Body of pancreas (tissue), 4 donors: Measurements from ENCODE around the gene EVA1B. TPM values are rescaled to one million over a fixed set of nuclear protein-coding genes. Genes with fewer than 3 reads are reported as not detected.

Experiments used
- ATAC-seq: fragments of 150-250 bp; one replicate; pipeline ENCODE4 v1.9.1; 2016
- DNase-seq, 4 donors: peaks; one replicate each; pipeline ENCODE4 v3.0.0-alpha.2; 2019
- H3K27ac ChIP-seq, 4 donors: fragments of 200-600 bp; sonication (generic); 1 replicate in 3 of 4; 2 replicates in 1 of 4; pipeline versions ENCODE4 v1.5.1 to v1.6.1; 2016 to 2019; ENCODE audit warnings: mild to moderate bottlenecking in 1 of 4, mixed read lengths in 1 of 4, moderate library complexity in 1 of 4
- H3K27me3 ChIP-seq, 2 donors: fragments of 200-600 bp; sonication (generic); one replicate each; pipeline ENCODE4 v1.6.0; 2016; ENCODE audit warnings: mild to moderate bottlenecking in 1 of 2
- H3K36me3 ChIP-seq, 2 donors: fragments of 200-600 bp; sonication (generic); replicated peaks in 1 of 2; 2 replicates each; pipeline ENCODE4 v1.5.1; 2016; ENCODE audit warnings: low read depth in 2 of 2; ENCODE audit not compliant: insufficient read depth in 1 of 2
- H3K4me1 ChIP-seq: fragments of 200-600 bp; sonication (generic); one replicate; pipeline ENCODE4 v1.6.0; 2016
- H3K4me3 ChIP-seq, 2 donors: fragments of 200-600 bp; sonication (generic); 1 replicate in 1 of 2; 2 replicates in 1 of 2; pipeline ENCODE4 v1.5.1; 2016 to 2019
- H3K9me3 ChIP-seq, 3 donors: fragments of 200-600 bp; sonication (generic); 1 replicate in 2 of 3; 2 replicates in 1 of 3; pipeline ENCODE4 v1.5.1; 2016
- POLR2A ChIP-seq, 3 donors: fragments of 450-650 bp; IDR thresholded peaks; one replicate each; pipeline ENCODE4 v1.6.1; 2016; ENCODE audit warnings: antibody characterized with exemption in 3 of 3, mild to moderate bottlenecking in 2 of 3
- WGBS, 2 donors: methylation state at CpG; one replicate each; pipeline ENCODE4 v1.1.5; 2017; 5-methylcytosine and 5-hydroxymethylcytosine counted together
- intact Hi-C: fragments of 100-400 bp; cut with DNase I; formaldehyde crosslinking; loops from one replicate; pipeline ENCODE4 v1.15.1; 2023
- total RNA-seq, 2 donors: library from RNA; depleted of rRNA; stranded (reverse); fragments of >200 nt; gene quantifications; one replicate each; pipeline ENCODE4 v1.1.0, GENCODE V29; 2016
- TF ChIP-seq, protein P1 (sequence below), 7 experiments: fragments of 450-650 bp in 4 of 7; fragments of 200-600 bp in 3 of 7; sonication (generic) in 3 of 7; IDR thresholded peaks; one replicate each; pipeline ENCODE4 v1.5.1; 2016 to 2019; ENCODE audit warnings: antibody characterized with exemption in 7 of 7

EVA1B gene
- total RNA-seq, 2 donors from 2014 or later = 32.2 to 32.3 TPM

DNA sequence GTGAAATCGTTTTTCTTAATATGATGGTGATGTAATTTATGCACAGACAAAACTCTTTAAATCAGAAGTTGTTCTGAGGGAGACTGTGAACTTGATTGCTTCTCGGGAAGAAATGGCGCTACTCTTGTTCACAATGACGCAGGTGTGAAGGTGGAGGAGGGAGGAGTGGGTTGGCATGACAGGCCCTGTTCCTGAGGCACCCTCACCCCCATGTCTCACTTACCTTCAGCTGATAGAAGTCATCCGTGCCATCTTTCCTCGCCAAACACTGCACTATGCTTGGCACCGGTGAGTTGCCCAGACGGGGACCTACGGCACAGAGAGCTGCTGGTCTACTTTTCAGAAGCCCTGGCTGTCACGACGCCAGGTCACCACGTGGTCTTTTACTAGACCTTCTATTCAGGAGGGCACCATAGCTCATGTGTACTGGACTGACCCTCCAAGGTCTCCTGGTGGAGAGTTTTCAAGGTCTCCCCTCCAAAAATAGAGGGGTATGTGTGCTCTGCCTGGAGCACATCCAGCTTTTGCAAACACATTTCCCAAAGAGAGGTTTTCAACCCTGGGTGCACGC lies 35.2 kb upstream of the EVA1B start:
- Histone ChIP-seq H3K9me3 (no peaks in the 10 kb centered on the region), H3K27ac (no peak overlapping the region), H3K27me3 (no peaks in the 10 kb centered on the region), H3K4me1 (no peaks in the 10 kb centered on the region), H3K36me3 (peaks cover 4 to 25% of the 10 kb centered on the region in 2 donors), H3K4me3 (no peak overlapping the region)
- DNase-seq = no peak
- intact Hi-C loops = no loop called here
- no peak for ATAC-seq
- WGBS, 2 donors = 66 to 69% methylated on average over 13 of the region's 13 CpGs
- no peak for TF ChIP-seq POLR2A (IDR thresholded peaks at IDR 0.05)
- TF ChIP-seq, protein P1, sequence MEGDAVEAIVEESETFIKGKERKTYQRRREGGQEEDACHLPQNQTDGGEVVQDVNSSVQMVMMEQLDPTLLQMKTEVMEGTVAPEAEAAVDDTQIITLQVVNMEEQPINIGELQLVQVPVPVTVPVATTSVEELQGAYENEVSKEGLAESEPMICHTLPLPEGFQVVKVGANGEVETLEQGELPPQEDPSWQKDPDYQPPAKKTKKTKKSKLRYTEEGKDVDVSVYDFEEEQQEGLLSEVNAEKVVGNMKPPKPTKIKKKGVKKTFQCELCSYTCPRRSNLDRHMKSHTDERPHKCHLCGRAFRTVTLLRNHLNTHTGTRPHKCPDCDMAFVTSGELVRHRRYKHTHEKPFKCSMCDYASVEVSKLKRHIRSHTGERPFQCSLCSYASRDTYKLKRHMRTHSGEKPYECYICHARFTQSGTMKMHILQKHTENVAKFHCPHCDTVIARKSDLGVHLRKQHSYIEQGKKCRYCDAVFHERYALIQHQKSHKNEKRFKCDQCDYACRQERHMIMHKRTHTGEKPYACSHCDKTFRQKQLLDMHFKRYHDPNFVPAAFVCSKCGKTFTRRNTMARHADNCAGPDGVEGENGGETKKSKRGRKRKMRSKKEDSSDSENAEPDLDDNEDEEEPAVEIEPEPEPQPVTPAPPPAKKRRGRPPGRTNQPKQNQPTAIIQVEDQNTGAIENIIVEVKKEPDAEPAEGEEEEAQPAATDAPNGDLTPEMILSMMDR (IDR thresholded peaks at IDR 0.05) = no peak

DNA sequence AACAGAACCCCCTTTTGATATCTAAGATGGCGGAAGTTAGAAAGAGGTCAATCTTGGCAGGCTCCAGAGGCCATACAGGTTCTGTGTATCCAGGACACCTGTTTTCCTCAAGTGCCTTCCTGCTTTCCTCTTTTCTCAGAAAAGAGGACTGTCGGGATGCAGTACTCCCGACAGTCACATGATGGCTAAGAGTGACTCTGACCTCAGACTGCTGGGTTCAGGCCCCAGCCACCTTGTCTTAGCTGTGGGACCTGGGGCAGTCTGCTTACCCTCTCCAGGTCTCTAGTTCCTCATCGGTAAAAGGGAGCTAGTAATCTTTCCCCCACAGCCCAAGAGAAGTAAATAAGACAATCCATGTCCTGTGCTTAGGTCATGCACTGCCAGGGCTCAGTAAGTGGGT lies 32.4 kb upstream of the EVA1B start:
- WGBS, 2 donors = 66 to 76% methylated on average over 4 of the region's 4 CpGs
- intact Hi-C loops = no loop called here

GRCh38 chr1:36354486-36354885 lies 31.0 kb upstream of the EVA1B start:
- ATAC-seq (no peak), DNase-seq (no peak)
- intact Hi-C loops = no loop called here
- Histone ChIP-seq H3K9me3 (no peaks in the 10 kb centered on the region), H3K27me3 (no peaks in the 10 kb centered on the region), H3K4me1 (no peaks in the 10 kb centered on the region), H3K36me3 (peaks cover 0 to 37% of the 10 kb centered on the region in 2 donors), H3K4me3 (no peak overlapping the region), H3K27ac (no peak overlapping the region)
- TF ChIP-seq, protein P1 (IDR thresholded peaks at IDR 0.05) = no peak
- TF ChIP-seq POLR2A (IDR thresholded peaks at IDR 0.05) = no peak
- 89 to 94% methylated on average over 11 of the region's 11 CpGs for WGBS, 2 donors

More for the DNA sequence above, 32.4 kb upstream of the EVA1B start:
- TF ChIP-seq, protein P1 (IDR thresholded peaks at IDR 0.05) = no peak
- TF ChIP-seq POLR2A (IDR thresholded peaks at IDR 0.05) = no peak
- no peaks in the 10 kb centered on the region for H3K9me3 ChIP-seq
- H3K4me3 ChIP-seq = no peak overlapping the region
- DNase-seq (no peak), ATAC-seq (no peak)
- H3K4me1 ChIP-seq = no peaks in the 10 kb centered on the region
- H3K27ac ChIP-seq = no peak overlapping the region
- no peaks in the 10 kb centered on the region for H3K27me3 ChIP-seq
- H3K36me3 ChIP-seq = peaks cover 0 to 37% of the 10 kb centered on the region in 2 donors

DNA sequence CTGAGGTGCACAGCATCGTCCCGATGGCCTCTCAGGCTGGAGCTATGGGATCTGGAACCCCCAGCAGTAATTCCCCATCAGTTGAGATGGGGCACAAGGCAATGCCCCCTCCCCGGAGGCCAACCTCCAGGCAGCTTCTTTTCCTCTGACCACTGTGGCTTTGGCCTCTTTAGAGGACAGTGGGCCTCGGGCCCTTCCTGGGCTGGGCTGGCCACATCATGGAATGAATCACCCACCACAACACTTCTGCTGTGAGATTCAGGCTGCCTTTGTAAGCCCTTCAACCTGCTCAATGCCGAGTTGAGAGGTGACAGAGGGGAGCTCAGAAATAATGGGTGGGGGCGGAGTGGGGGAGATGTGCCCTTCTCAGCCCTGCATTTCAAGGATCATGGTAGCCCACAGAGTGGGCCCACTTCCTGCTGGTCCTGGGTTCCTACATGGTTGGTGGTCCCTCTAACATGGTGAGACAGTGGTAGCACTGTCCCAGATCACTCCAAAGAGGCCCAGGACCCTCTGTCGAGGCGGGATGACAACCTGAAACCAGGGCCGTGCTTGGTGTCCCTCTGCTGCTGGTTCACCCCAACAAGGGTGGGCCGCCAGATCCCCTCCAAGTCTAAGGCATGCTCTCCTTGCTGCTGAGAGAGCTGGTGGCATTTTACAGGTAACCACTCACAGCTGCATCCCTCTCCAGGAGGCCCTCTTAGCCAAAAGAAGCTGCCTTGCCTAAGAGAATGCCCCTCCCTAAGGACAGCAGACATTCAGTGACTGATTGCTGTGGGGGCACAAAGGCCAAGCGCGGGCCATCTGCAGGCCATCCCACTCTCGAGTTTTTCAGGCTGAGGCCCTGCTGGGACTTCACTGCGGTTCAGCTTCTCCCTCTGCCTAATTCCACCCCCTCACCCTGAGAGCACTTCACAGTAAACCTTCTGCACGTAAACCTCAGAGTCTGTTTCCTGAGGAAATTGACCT lies 29.7 kb upstream of the EVA1B start:
- intact Hi-C loops = no loop called here
- Histone ChIP-seq H3K27ac (no peak overlapping the region), H3K4me1 (no peaks in the 10 kb centered on the region), H3K27me3 (no peaks in the 10 kb centered on the region), H3K36me3 (peaks cover 0 to 36% of the 10 kb centered on the region in 2 donors), H3K4me3 (no peak overlapping the region), H3K9me3 (no peaks in the 10 kb centered on the region)
- TF ChIP-seq, protein P1 (IDR thresholded peaks at IDR 0.05) = no peak
- no peak for TF ChIP-seq POLR2A (IDR thresholded peaks at IDR 0.05)
- no peak for ATAC-seq
- no peak for DNase-seq
- WGBS, 2 donors = 86 to 87% methylated on average over 7 to 14 of the region's 15 CpGs
